ENCODE measurements around the gene PIGC.
"Not testable (repeated sequence)": the region's sequence is repeated elsewhere in the genome, so short reads cannot be mapped to it uniquely, and the experiment has no call there.

PIGC gene

DNA sequence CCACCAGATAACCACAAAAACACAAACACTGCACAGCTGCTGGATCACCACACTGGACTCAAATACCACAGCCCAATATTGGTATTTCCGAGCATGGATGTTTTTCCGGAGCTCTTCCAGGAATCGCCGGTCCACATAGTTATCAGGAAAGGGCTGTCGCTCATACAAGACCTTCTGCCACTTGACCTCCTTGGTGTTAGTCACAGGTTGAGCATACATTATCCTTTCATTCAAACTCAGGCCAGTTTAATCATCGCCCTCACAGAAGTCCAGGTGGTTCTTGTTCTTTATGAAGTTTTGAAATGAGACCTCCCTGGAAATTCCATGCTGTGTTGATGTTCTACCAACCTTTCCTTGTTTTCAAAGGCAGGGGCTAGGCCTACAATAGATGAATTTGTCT lies 1.5 kb downstream of the PIGC start:
- no peak for DNase-seq (ENCODE audit: low read depth, low spot score)
- H3K27ac ChIP-seq: no peak overlapping the region

DNA sequence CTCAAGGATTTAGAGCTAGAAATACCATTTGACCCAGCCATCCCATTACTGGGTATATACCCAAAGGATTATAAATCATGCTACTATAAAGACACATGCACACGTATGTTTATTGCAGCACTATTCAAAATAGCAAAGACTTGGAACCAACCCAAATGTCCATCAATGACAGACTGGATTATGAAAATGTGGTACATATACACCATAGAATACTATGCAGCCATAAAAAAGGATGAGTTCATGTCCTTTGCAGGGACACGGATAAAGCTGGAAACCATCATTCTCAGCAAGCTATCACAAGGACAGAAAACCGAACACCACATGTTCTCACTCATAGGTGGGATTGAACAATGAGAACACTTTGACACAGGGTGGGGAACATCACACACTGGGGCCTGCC lies 6.7 kb downstream of the PIGC start:
- not testable (repeated sequence) for DNase-seq (ENCODE audit: low read depth, low spot score)

DNA sequence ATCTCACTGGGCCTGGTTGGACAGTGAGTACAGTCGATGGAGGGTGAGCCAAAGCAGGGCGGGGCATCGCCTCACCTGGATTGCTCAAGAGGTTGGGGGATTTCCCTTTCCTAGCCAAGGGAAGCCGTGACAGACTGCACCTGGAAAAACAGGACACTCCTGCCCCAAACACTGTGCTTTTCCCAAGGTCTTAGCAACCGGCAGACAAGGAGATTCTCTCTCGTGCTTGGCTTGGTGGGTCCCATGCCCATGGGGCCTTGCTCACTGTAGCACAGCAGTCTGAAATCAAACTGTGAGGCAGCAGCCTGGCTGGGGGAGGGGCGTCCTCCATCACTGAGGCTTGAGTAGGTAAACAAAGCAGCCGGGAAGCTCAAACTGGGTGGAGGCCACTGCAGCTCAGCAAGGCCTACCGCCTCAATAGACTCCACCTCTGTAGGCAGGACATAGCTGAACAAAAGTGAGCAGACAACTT lies 12.1 kb downstream of the PIGC start:
- peak overlapping the region; percentile 55 for H3K27ac ChIP-seq
- no peak for DNase-seq (ENCODE audit: low read depth, low spot score)

More for the DNA sequence above, 6.7 kb downstream of the PIGC start:
- not testable (repeated sequence) for H3K27ac ChIP-seq

DNA sequence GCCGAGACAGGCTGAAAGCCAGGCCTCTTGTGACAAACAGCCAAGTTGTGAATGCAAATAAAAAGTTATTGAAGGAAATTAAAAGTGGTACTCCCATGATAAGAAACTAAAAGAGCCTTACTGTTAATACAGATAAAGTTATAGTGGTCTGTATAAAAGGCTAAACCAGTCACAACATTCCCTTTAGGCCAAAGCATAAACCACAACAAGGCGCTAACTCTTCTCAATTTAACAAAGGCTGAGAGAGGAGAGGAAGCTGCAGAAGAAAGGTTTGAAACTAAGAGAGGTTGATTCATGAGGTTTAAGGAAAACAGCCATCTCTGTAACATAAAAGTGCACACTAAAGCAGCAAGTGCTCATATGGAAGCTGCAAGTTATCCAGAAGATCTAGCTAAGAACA lies 12.7 kb downstream of the PIGC start:
- H3K27ac ChIP-seq: no peak overlapping the region

DNA sequence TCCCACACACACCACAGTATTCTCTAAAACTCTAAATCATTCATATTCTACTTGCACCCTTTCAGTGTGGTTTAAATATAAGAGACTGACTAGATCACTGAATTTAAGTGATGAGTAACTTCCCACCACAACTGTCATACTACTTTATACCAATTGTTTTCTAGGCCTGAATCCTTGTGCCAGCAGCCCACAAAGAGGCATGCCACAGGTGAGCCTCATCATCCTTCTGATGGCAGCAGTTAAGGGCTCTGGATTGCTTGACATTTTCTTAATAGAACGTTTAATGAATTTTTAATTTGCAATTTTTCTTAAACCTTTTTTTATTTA lies 13.8 kb downstream of the PIGC start:
- no peak for DNase-seq (ENCODE audit: low read depth, low spot score)
- no peak overlapping the region for H3K27ac ChIP-seq

More for the DNA sequence above, 12.7 kb downstream of the PIGC start:
- DNase-seq (ENCODE audit: low read depth, low spot score): no peak

DNA sequence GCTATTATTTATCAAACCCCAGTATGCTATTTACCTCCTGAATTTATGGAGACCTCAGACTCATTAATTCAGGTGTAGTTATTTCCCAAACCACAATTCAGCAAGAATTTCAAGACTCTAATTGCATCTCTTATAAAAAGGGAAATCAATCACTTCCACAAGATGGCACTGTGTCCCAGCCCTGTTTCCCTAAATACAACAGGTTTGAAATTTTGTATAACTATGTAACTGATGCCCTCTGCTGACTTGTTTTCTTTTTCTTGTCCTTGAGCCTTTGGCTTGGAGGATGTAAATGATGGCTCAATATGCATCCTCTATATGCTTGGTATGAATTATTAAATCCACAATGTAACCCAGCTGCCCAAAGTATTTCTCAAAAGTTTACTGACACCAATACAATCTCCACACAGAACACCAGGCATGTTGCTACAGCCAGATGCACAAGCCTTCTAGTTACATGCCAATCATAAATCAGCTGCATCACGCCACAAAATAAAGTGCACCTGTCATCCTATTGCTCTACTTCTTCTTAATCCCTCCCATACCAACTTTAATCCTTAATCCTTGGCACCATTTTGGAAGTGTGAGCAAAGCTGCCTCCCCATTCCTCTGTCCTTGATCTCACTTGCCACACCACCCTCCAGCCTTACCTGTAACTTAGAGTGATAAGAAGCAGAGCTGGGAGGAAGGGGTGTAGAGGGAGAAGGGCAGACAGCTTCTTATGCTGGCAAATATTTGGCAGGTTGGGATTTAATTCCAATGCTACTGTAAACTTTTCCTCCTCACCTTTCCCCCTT lies 14.3 kb downstream of the PIGC start:
- no peak overlapping the region for H3K27ac ChIP-seq
- no peak for DNase-seq (ENCODE audit: low read depth, low spot score)

DNA sequence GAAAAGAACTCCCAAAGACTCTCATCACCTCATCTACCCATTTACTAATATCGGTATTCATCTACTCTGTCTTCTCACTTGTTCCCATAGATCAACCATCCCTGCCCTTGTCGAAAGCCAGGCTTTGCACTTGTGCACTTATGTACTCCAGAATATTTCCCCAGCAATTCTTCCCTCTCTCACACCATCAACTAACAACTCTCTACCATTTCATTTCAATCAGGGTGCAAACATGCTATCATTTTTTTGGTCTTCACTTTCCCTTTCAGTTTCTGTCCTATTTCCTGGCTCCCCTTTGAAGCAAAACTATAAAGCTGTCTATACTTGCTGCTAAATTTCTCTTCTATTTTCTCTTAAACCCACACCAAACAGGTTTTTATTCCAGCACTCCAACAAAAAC lies 16.7 kb downstream of the PIGC start:
- DNase-seq (ENCODE audit: low read depth, low spot score): no peak

DNA sequence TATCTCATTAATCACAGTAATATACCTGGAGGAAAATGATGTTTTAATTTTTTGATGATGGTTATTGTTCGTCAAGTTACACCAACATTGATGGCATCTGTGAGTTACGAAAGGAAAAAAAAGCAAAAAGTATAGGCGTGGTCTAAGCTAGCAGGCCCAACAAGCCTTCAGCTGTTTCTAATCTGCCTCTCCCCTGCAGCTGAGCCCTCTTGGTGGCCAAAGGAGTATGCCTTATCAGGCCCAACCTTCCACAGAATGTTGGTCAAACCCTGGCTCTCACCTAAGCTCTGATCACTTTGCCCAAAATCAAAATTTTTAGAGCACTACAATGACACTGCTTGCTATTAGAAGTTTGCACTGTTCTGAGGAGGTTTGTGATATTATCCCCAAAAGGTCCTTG lies 18.5 kb downstream of the PIGC start:
- no peak overlapping the region for H3K27ac ChIP-seq
- DNase-seq (ENCODE audit: low read depth, low spot score): no peak

More for the DNA sequence above, 16.7 kb downstream of the PIGC start:
- H3K27ac ChIP-seq: no peak overlapping the region

DNA sequence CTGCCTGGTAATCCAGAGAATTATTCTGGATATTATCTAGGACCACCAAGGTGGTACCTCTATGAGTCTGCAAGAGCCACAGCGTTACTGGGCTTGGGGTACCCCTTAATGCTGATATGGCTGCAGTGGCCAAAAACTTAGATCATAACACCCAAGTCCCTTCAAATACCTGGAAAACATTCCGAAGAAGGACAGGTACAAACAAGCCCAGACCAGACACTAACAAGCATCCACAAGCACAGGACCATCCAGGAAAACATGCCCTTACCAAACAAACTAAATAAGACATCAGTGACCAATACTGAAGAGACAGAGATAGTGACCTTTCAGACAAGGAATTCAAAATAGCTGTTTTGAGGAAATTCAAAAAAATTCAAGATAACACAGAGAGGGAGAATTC lies 20.5 kb downstream of the PIGC start:
- DNase-seq (ENCODE audit: low read depth, low spot score): no peak
- H3K27ac ChIP-seq: no peak overlapping the region

DNA sequence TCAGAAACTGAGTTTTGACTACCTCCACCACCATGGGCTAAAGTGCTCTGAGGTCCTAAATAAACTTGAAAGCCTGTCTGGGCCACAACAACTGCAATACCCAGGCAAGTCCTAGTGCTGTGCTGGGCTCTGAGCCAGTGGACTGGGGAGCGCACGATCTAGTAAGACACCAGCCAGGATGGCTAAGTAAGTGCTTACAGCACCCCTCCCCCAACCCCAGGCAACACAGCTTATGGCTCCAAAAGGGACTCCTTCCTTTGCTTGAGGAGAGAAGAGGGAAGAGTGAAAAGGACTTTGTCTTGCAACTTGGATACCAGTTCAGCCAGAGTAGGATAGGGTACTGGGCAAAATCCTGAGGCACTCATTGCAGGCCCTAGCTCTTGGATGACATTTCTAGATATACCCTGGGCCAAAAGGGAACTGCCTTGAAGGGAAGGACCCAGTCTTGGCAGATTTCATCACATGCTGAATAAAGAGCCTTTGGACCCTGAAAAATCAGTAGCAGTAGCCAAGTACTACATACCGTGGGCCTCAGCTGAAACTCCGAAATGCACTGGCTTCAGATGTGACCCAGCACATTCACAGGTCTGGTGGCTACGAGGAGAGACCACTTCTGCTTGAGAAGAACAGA lies 21.8 kb downstream of the PIGC start:
- no peak for DNase-seq (ENCODE audit: low read depth, low spot score)
- H3K27ac ChIP-seq: no peak overlapping the region

DNA sequence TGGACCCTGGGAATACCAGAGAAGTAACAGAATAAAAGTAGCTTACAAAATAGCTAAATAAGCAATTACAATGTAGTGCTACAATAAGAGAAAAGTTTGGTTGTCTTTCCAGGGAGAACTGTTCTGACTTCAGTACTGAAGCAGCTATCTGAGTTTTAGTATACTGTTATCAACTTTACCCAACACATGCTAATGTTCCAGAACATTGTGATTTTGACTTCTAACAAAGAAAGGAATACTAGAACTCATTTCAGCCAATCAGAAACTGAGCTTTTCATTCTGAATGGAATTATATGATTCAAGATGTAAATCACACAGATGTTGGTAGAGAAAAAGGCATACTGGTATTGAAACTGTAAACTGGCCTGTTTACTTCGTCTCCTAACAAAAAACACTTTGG lies 23.5 kb downstream of the PIGC start, which contains the start of gene C1orf105:
C1orf105 (plus strand) TSS at position 301 of the 400 bp plus-strand sequence. CDS start 201 bp downstream, outside the sequence.
- no peak within 1 kb of the TSS for H3K27ac ChIP-seq
- no peak for DNase-seq (ENCODE audit: low read depth, low spot score)

DNA sequence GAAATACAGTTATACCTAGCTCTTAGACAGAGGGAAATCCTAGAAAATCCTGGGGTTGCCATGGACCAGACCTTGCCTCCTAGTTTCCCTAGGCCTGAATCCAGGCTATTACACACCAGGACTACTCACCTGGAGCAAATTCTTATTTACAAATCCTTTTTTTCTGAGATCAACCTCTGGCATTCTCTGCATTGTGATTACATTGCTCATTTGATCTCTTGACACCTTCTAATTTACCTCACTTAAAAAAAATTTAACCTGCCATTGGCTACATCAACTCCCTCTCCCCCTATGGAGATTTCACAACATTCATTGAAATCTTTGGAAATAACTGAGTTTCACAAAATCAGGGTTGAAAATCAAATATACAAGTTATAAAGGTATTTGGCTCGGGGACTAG lies 26.3 kb downstream of the PIGC start:
- peak overlapping the region; percentile 14 for H3K27ac ChIP-seq
- DNase-seq (ENCODE audit: low read depth, low spot score): no peak

DNA sequence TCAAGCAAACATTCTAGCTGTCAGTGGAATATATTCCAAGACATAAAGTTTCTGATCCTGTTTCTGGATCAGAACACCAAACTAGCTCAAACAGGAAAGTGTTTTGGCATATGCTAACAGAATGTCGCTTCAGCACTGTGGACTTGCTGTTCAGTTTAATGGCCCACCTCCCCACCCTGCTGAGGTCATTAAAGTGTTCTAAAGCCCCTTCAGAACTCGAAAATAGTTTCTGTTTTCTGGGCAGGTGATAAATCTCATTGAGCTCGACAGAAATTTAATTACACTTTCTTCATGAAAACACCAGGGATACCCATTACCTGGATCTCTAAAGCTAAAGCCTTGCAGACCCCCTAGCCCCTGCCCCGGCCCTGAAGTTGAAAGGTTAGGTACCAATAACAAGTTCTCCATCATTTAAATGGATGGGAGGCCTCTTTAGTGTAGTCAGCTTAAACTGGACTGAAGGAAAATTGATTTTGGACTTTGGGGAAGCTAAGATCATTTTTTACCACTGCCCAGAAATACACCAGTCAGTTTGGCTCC lies 27.3 kb downstream of the PIGC start:
- no peak overlapping the region for H3K27ac ChIP-seq
- DNase-seq (ENCODE audit: low read depth, low spot score): no peak

DNA sequence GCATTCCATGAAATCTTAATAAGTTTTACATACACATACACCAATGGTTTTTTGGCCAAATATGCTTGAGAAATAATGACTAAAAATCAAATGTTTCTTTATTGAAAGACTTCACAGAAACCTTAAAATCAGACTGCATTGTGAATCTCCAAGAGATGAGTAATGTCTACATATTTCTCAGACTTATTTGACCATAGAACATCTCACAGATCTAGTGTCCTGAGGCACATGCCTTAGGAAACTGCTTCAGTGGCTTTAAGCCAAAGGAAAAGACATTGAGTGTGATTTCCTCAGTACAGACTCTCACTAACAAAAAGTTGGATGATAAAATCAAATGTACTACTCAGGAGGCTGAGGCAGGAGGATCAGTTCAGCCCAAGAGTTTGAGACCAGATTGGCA lies 29.5 kb downstream of the PIGC start:
- DNase-seq (ENCODE audit: low read depth, low spot score): no peak
- H3K27ac ChIP-seq: no peak overlapping the region

DNA sequence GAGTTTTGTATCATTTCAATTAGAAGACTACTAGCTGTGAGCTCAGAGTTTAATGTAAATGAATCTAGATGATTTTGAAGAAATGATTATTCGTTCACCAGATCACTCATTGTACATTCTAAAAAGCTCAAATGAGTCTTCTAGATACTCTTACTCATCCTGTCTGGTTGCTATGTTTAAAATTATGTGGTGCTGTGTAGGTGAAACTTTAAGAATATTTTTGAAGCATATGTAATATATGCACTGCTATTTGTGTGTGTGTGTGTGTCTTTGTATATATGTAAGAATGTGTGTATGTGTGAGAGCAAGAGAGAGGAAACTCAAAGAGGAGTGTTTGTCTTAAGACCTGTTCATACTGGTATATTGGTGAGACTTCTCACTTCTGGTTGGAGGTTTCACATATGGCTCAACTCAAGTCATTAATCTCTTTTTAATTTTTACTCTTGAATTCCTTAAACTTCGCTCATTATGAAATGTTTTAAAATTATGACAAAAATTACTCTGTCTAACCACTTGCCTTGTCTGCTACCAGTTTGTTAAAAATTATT lies 32.0 kb downstream of the PIGC start:
- DNase-seq (ENCODE audit: low read depth, low spot score): peak; percentile 31
- no peak overlapping the region for H3K27ac ChIP-seq

DNA sequence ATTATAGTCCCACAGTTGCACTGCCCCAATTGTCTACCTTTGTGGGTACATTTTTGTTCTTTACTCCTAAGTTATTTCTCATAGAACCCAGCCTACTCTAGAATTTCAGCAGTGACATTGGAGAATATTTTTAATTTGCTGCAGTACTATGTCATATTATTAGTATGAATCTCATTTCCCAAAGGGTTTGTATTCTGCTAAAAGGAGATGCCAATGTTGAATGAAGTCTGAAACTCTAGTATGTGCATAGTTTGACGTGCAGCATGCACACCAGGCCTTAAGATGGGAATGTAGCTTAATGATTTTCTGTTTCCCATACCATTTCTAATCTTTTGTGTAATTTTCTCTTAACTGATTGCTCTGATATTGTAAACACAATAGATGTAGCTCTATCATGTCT lies 33.8 kb downstream of the PIGC start:
- no peak overlapping the region for H3K27ac ChIP-seq
- DNase-seq (ENCODE audit: low read depth, low spot score): no peak

DNA sequence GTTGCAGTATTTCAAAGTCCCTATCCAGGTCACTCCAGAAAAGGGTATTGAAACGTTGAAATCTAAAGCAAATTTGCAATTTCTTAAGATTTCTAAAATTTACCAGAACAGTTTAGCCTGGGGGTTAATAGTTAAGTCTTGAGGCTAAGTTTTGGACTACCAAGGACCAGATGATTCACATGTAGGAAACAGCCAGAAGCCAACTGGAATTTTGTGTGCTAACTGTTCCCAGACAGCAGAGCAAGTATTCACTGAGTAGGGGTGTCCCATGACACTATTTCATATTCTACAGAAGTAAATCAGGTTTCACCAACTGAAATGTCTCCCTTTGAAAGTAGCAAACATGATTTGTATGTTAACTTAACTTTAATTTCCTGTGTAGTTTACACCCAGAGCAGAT lies 34.9 kb downstream of the PIGC start:
- no peak for DNase-seq (ENCODE audit: low read depth, low spot score)
- H3K27ac ChIP-seq: no peak overlapping the region

DNA sequence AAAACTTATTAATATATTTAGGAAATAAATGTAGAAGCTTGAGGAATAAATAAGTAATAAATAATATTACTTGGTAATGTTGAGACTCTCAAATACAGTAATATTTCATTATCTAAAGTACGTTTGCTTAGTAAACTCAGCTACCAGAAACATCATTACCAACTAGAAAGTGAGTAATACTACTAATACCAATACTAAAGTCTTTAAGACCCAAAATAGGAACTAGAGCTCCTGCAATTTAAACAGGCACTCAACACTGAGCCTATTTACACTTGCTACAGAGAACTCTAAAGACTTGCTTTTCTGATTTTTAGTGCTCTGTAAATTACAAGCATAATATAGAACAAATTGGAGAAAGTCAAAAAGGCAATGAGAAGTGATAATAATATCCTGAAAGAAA lies 36.9 kb downstream of the PIGC start:
- DNase-seq (ENCODE audit: low read depth, low spot score): no peak
- no peak overlapping the region for H3K27ac ChIP-seq

DNA sequence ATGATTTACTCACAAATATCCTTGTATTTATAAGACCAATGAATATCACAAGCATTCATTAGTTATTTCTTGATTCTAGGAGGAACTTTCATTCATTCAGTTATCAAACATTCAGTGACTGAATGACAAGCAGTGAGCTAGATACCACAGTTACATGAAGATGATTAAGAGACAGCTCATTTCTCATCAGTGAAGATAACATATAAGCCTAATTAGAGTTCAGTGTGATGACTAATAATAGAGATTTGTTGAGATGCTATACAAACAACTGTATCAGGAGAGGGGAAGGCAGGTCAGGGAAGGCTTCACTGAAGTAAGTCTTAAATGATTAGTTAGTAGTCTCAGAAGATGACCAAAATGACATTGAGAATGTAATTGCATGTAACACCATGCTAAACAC lies 38.0 kb downstream of the PIGC start:
- no peak for DNase-seq (ENCODE audit: low read depth, low spot score)
- no peak overlapping the region for H3K27ac ChIP-seq

DNA sequence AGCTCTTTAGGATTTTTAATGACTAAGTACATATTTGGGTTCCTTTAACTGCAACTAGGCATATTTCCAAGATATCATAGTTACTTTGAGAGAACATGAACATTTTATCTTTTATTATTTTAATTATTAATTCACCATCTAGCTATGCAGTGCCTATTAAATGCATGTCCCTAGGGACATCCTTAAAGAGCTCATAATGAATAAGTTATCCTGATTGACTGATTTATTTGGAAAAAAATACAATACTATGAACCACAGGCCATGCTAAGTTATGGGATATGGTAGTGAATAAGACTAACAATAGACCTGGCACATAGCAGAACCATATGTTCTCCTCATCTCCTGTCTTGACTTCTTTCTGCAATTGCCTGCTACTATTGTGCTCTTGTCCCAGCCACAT lies 39.7 kb downstream of the PIGC start:
- no peak for DNase-seq (ENCODE audit: low read depth, low spot score)
- H3K27ac ChIP-seq: no peak overlapping the region

DNA sequence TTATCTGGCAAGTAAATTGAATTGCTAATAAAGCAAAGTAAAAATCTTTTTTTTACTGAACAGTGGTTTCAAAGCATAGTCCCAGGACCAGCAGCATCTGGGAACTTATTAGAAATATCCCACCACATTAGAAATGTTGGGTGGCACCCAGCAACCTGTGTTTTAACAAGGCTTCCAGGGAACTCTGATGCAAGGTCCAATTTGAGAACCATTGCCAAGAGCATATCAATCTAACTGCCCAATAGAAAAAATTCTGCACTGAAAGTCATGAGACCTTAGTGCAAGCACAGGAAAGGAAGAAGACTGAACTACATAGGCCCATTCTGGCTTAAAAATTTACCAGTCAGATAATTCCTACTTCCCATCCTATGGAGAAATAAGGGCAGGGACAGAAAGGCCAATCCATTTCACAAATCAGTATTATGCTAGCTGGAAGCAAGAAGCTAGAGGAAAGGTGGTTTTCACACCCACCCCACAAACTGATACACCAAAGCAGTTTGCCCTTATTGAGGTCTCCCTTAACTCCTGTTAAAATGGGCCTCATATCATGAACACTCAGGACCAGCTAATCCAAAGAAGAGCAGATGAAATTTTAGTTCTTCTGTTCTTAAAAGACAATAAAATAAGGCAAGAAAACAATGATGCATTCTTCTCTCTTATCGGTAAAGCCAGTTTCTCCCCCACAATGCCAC lies 40.8 kb downstream of the PIGC start:
- H3K27ac ChIP-seq: no peak overlapping the region
- no peak for DNase-seq (ENCODE audit: low read depth, low spot score)

Measured in epithelial cell of prostate (primary cell).